IMR-90 (cell line): ENCODE data around the gene ASB4. TPM values are rescaled to one million over a fixed set of nuclear protein-coding genes. Genes with fewer than 3 reads are reported as not detected.

ENCODE experiments used
- ATAC-seq: fragments of 200-7000 bp; cut with Tn5 transposase; 2 replicates; pipeline ENCODE4 v1.9.1; 2020; ENCODE audit warnings: low read depth, mild to moderate bottlenecking, moderate library complexity
- BruUV-seq: library from RNA; stranded (reverse); fragments of 400-500 nt; replicated peaks from 2 replicates; lab custom pipeline; 2021; lab: Mats Ljungman, UMichigan
- CTCF ChIA-PET: fragments of 300-600 bp; formaldehyde crosslinking; extraction: SDS; loops from one replicate; lab custom pipeline; 2021; ENCODE audit warnings: antibody characterized with exemption; lab: Yijun Ruan, JAX
- POLR2A ChIA-PET: fragments of 300-600 bp; sonication (Branson Sonifier 250); formaldehyde crosslinking; loops from one replicate; lab custom pipeline; 2022; ENCODE audit warnings: antibody characterized with exemption; ENCODE audit not compliant: unreplicated experiment; lab: Charles Lee
- DNase-seq: peaks from one replicate; pipeline ENCODE4 v3.0.0; 2013
- H2AFZ ChIP-seq: replicated peaks from 2 replicates; pipeline ENCODE3; 2013; ENCODE audit warnings: low read length, mild to moderate bottlenecking; ENCODE audit not compliant: poor library complexity
- H2AK5ac ChIP-seq: 2 replicates; pipeline ENCODE4 v1.6.1; 2013; ENCODE audit warnings: low read depth, low read length, inconsistent platforms
- H2AK9ac ChIP-seq: replicated peaks from 2 replicates; pipeline ENCODE3; 2013; ENCODE audit warnings: mild to moderate bottlenecking, low read depth, low read length, moderate library complexity; ENCODE audit not compliant: poor library complexity
- H2BK120ac ChIP-seq: 2 replicates; pipeline ENCODE4 v1.6.1; 2013; ENCODE audit warnings: low read depth, low read length, inconsistent platforms
- H2BK15ac ChIP-seq: 3 replicates; pipeline ENCODE4 v1.6.1; 2013; ENCODE audit warnings: low read depth, low read length, inconsistent platforms
- H2BK20ac ChIP-seq: 2 replicates; pipeline ENCODE4 v1.6.1; 2013; ENCODE audit warnings: low read depth, mild to moderate bottlenecking, inconsistent platforms, low read length, moderate library complexity
- H2BK5ac ChIP-seq: 2 replicates; pipeline ENCODE4 v1.6.1; 2013; ENCODE audit warnings: mild to moderate bottlenecking, low read depth, low read length, inconsistent platforms; ENCODE audit not compliant: poor library complexity, severe bottlenecking
- H3K14ac ChIP-seq: replicated peaks from 2 replicates; pipeline ENCODE4 v1.6.1; 2013; ENCODE audit warnings: low read depth, low read length, inconsistent platforms
- H3K18ac ChIP-seq: 2 replicates; pipeline ENCODE4 v1.6.1; 2013; ENCODE audit warnings: low read depth, low read length, control low read depth
- H3K23ac ChIP-seq: 2 replicates; pipeline ENCODE4 v1.6.1; 2013; ENCODE audit warnings: low read depth, low read length, inconsistent platforms
- H3K27ac ChIP-seq: 2 replicates; pipeline ENCODE4 v1.5.1; 2013; ENCODE audit warnings: mild to moderate bottlenecking, control low read depth, low read length; ENCODE audit not compliant: insufficient read depth
- H3K27me3 ChIP-seq: 2 replicates; pipeline ENCODE4 v1.6.1; 2013; ENCODE audit warnings: low read length; ENCODE audit not compliant: control insufficient read depth, insufficient read depth
- H3K36me3 ChIP-seq: 2 replicates; pipeline ENCODE4 v1.6.1; 2013; ENCODE audit warnings: low read length, mixed read lengths; ENCODE audit not compliant: control insufficient read depth, insufficient read depth
- H3K4ac ChIP-seq: 2 replicates; pipeline ENCODE4 v1.6.1; 2013; ENCODE audit warnings: low read depth, low read length, inconsistent platforms
- H3K4me1 ChIP-seq: 2 replicates; pipeline ENCODE4 v1.6.1; 2013; ENCODE audit warnings: low read length, mixed read lengths; ENCODE audit not compliant: control insufficient read depth, insufficient read depth
- H3K4me2 ChIP-seq: 2 replicates; pipeline ENCODE4 v1.6.1; 2013; ENCODE audit warnings: low read depth, mild to moderate bottlenecking, control low read depth, low read length, moderate library complexity
- H3K4me3 ChIP-seq: 2 replicates; pipeline ENCODE4 v1.5.1; 2013; ENCODE audit warnings: low read depth, mild to moderate bottlenecking, control low read depth, low read length, moderate library complexity; ENCODE audit not compliant: insufficient read depth
- H3K56ac ChIP-seq: 2 replicates; pipeline ENCODE4 v1.6.1; 2013; ENCODE audit warnings: low read length, inconsistent platforms; ENCODE audit not compliant: insufficient read depth; ENCODE audit errors: extremely low read depth
- H3K79me1 ChIP-seq, 2 experiments: 2 replicates each; pipeline ENCODE4 v1.6.1; 2013; ENCODE audit warnings: low read length in 2 of 2, inconsistent platforms in 1 of 2, low read depth in 1 of 2
- H3K9ac ChIP-seq: 2 replicates; pipeline ENCODE4 v1.6.1; 2013; ENCODE audit warnings: low read depth, low read length, control low read depth
- H3K9me1 ChIP-seq: 2 replicates; pipeline ENCODE4 v1.6.1; 2013; ENCODE audit warnings: low read length, inconsistent platforms; ENCODE audit not compliant: insufficient read depth
- H3K9me3 ChIP-seq: 2 replicates; pipeline ENCODE4 v1.6.1; 2013; ENCODE audit warnings: low read length; ENCODE audit not compliant: control insufficient read depth, insufficient read depth
- H4K20me1 ChIP-seq: 2 replicates; pipeline ENCODE4 v1.6.1; 2013; ENCODE audit warnings: low read length, inconsistent platforms; ENCODE audit not compliant: insufficient read depth
- H4K5ac ChIP-seq: 2 replicates; pipeline ENCODE4 v1.6.1; 2013; ENCODE audit warnings: mild to moderate bottlenecking, low read depth, low read length, control low read depth
- H4K8ac ChIP-seq, 2 experiments: 2 replicates each; pipeline ENCODE4 v1.6.1; 2013; ENCODE audit warnings: low read depth in 2 of 2, low read length in 2 of 2, control low read depth in 1 of 2, inconsistent platforms in 1 of 2
- H4K91ac ChIP-seq: 2 replicates; pipeline ENCODE4 v1.6.1; 2013; ENCODE audit warnings: low read depth, low read length, inconsistent platforms; ENCODE audit not compliant: insufficient read depth
- ELK1 ChIP-seq: fragments of 150-350 bp; IDR thresholded peaks from 2 replicates; pipeline ENCODE4 v1.6.1; 2016; ENCODE audit warnings: low read depth, mild to moderate bottlenecking, low read length, moderate library complexity, borderline replicate concordance
- MAFK ChIP-seq: IDR thresholded peaks from 2 replicates; pipeline ENCODE4 v1.6.1; 2012; ENCODE audit warnings: low read depth, low read length, improper control_type of control experiment
- NFE2L2 ChIP-seq: fragments of 150-350 bp; IDR thresholded peaks from 2 replicates; pipeline ENCODE4 v1.6.1; 2016; ENCODE audit warnings: low read depth, mild to moderate bottlenecking, low read length
- WGBS, 2 experiments: methylation state at CpG; one replicate each; pipeline versions ENCODE4 v1.1.5 to v1.1.7; 2013; ENCODE audit warnings: missing lambda C conversion rate in 2 of 2; ENCODE audit not compliant: insufficient read length in 1 of 2; ENCODE audit errors: extremely low coverage in 2 of 2; 5-methylcytosine and 5-hydroxymethylcytosine counted together
- dilution Hi-C: fragments of 300-500 bp; cut with HindIII; formaldehyde crosslinking; loops from one replicate; pipeline ENCODE4 v1.14.3; 2018; ENCODE audit warnings: low sequenced_read_pairs; ENCODE audit not compliant: unreplicated experiment
- in situ Hi-C: fragments of 300-500 bp; cut with MboI; formaldehyde crosslinking; loops from 3 replicates; pipeline ENCODE4 v1.14.3; 2019; ENCODE audit warnings: low sequenced_read_pairs, inconsistent platforms, mixed read lengths
- intact Hi-C: fragments of 100-400 bp; cut with micrococcal nuclease; formaldehyde crosslinking; loops from 2 replicates; pipeline ENCODE4 v1.10.0; 2022
- polyA plus RNA-seq, 3 experiments: library from polyadenylated mRNA; depleted of rRNA; stranded (reverse); fragments of >200 nt; gene quantifications; 2 replicates each; pipeline ENCODE4 v1.2.3, GENCODE V29; 2012; ENCODE audit warnings: low replicate concordance in 1 of 3
- total RNA-seq: library from RNA; depleted of rRNA; stranded (reverse); fragments of >200 nt; gene quantifications from 2 replicates; pipeline ENCODE4 v1.2.3, GENCODE V29; 2012

Gene ASB4
- total and polyA plus RNA-seq, 2 of the 4 experiments (the other 2 are of a cell fraction), result not detected

- Histone ChIP-seq H3K9me1 (no peaks in the 10 kb centered on the region), H4K20me1 (no peaks in the 10 kb centered on the region), H4K5ac (no peak overlapping the region), H3K18ac (no peak overlapping the region), H2AK9ac (no peak overlapping the region), H2BK15ac (no peak overlapping the region), H3K4ac (no peak overlapping the region), H2AFZ (no peak overlapping the region), H3K36me3 (no peaks in the 10 kb centered on the region), H3K4me3 (no peak overlapping the region), H2BK5ac (no peak overlapping the region), H3K4me2 (no peak overlapping the region), H3K27me3 (no peaks in the 10 kb centered on the region), H3K27ac (no peak overlapping the region), H3K14ac (no peak overlapping the region), H2AK5ac (no peak overlapping the region), H3K9me3 (no peaks in the 10 kb centered on the region), H3K4me1 (no peaks in the 10 kb centered on the region), H2BK20ac (no peak overlapping the region), H2BK120ac (no peak overlapping the region), H3K56ac (no peak overlapping the region), H4K91ac (no peak overlapping the region), H3K9ac (no peak overlapping the region), H4K8ac (no peak overlapping the region), H3K23ac (no peak overlapping the region), H3K79me1 (no peaks in the 10 kb centered on the region)
- DNase-seq, result no peak
- intact Hi-C loops, result no loop called here
- ATAC-seq, result no peak
- CTCF ChIA-PET, result no interaction called here
- POLR2A ChIA-PET, result no interaction called here
- in situ Hi-C loops, result no loop called here
- WGBS, 2 experiments, result 100% methylated on average over 1 of the region's 2 CpGs; no CpG with 5 or more reads in 1 of the 2 experiments
- no TSS peak for BruUV-seq
- dilution Hi-C loops, result no loop called here
- TF ChIP-seq NFE2L2 (peak; percentile 85), MAFK (peak; percentile 39; the same call in 1 of the 2 replicates), ELK1 (no peak)
Measured at GRCh38 chr7:95569720-95570119, 84.0 kb downstream of the ASB4 start.
